ENCODE measurements around the gene ZFR2. TPM values are rescaled to one million over a fixed set of nuclear protein-coding genes. Genes with fewer than 3 reads are reported as not detected.
"Not testable (repeated sequence)": the region's sequence is repeated elsewhere in the genome, so short reads cannot be mapped to it uniquely, and the experiment has no call there.

ZFR2 gene
- total RNA-seq, 4 donors from 2014 or later = 0.13 TPM; not detected in 3

GRCh38 chr19:3767050-3767449, 101.8 kb downstream of the ZFR2 start:
- WGBS, 2 donors = 88 to 92% methylated on average over 19 to 22 of the region's 23 CpGs
- intact Hi-C loops (cut with DNase I; ENCODE audit: low total_unique reads) = no loop called here
- DNase-seq (ENCODE audit: low spot score in 2 of 2) = no peak
- TF ChIP-seq, protein P1, sequence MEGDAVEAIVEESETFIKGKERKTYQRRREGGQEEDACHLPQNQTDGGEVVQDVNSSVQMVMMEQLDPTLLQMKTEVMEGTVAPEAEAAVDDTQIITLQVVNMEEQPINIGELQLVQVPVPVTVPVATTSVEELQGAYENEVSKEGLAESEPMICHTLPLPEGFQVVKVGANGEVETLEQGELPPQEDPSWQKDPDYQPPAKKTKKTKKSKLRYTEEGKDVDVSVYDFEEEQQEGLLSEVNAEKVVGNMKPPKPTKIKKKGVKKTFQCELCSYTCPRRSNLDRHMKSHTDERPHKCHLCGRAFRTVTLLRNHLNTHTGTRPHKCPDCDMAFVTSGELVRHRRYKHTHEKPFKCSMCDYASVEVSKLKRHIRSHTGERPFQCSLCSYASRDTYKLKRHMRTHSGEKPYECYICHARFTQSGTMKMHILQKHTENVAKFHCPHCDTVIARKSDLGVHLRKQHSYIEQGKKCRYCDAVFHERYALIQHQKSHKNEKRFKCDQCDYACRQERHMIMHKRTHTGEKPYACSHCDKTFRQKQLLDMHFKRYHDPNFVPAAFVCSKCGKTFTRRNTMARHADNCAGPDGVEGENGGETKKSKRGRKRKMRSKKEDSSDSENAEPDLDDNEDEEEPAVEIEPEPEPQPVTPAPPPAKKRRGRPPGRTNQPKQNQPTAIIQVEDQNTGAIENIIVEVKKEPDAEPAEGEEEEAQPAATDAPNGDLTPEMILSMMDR (IDR thresholded peaks at IDR 0.05) = no peak
- no peak for TF ChIP-seq POLR2A (IDR thresholded peaks at IDR 0.05)
- no peak overlapping the region for H3K4me3 ChIP-seq (ENCODE audit: low read depth, poor library complexity, severe bottlenecking)

- TF ChIP-seq POLR2A (IDR thresholded peaks at IDR 0.05) = no peak
- TF ChIP-seq, protein P1 (IDR thresholded peaks at IDR 0.05) = no peak
- no peak for DNase-seq (ENCODE audit: low spot score in 2 of 2)
- intact Hi-C loops (cut with DNase I; ENCODE audit: low total_unique reads) = no loop called here
- 83 to 88% methylated on average over 7 of the region's 7 CpGs for WGBS, 2 donors
- no peak overlapping the region for H3K4me3 ChIP-seq (ENCODE audit: low read depth, poor library complexity, severe bottlenecking)
Observed at GRCh38 chr19:3766520-3766919, 102.3 kb downstream of the ZFR2 start.

- DNase-seq (ENCODE audit: low spot score in 2 of 2); intact Hi-C loops (cut with DNase I; ENCODE audit: low total_unique reads); H3K4me3 ChIP-seq (ENCODE audit: low read depth, poor library complexity, severe bottlenecking): not testable (repeated sequence)
- 89% methylated on average over 5 of the region's 5 CpGs for WGBS, 2 donors
Observed at GRCh38 chr19:3765757-3766156, 103.1 kb downstream of the ZFR2 start.

- TF ChIP-seq, protein P1 (IDR thresholded peaks at IDR 0.05) = no peak
- TF ChIP-seq POLR2A (IDR thresholded peaks at IDR 0.05) = no peak
- DNase-seq (ENCODE audit: low spot score in 2 of 2) = no peak
- H3K4me3 ChIP-seq (ENCODE audit: low read depth, poor library complexity, severe bottlenecking) = no peak overlapping the region
- intact Hi-C loops (cut with DNase I; ENCODE audit: low total_unique reads) = no loop called here
- 90% methylated on average over 12 of the region's 12 CpGs for WGBS, 2 donors
Observed at GRCh38 chr19:3765121-3765520, 103.7 kb downstream of the ZFR2 start.

DNA sequence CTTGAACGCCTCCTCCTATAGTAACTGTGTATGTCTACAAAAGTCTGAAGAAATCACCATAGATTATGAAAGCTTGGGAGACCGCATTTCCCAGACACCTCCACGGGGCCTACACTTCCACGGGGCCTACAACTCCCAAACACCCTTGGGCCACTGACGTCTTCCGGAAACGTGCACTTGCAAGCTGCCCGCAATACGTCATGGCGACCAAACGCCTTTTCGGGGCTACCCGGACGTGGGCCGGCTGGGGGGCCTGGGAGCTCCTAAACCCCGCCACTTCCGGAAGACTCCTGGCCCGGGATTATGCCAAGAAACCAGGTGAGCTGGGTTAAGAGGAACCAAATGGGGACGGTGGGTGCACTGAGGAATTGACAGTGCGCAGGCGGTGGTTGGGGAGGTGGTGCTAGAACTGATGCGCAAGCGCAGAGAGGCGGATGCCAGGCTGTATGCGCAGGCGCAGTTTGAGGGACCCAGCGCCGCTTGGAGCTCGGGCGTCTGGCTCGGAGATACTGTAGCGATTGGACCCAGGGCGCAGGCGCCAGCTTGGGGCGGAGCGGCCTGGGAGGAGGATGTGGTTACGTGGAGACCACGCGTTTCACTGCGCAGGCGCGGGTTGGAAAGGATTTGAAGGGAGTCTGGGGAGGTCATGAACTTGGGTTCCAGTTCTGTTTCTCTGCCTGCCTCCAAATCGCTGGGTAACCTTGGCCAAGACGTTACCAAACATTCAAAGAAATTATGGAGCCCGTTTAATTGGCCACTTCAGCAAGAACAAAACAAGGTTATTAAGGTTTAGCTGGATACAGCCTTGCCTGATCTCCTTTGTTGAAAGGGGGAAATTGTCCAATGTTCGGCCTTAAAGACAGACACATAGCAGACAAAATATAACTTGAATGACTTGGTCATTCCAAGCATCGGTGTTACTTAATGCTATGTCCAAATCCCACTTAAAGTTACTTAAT, 106.1 kb downstream of the ZFR2 start, which contains the start of gene MRPL54:
Gene MRPL54 (plus strand): TSS at position 182 of the 959 bp plus-strand sequence. CDS start 19 bp downstream, at position 201.
- intact Hi-C loops (cut with DNase I; ENCODE audit: low total_unique reads) = no loop called here
- TF ChIP-seq, protein P1 (IDR thresholded peaks at IDR 0.05) = peak in 1 of 3 donors; percentile 18
- TF ChIP-seq POLR2A (IDR thresholded peaks at IDR 0.05) = peak in 1 of 2 donors; percentile 59
- H3K4me3 ChIP-seq (ENCODE audit: low read depth, poor library complexity, severe bottlenecking) = peak within 1 kb of the TSS; percentile 61
- peak; percentile 99 to 100 for DNase-seq (ENCODE audit: low spot score in 2 of 2)
- 3% methylated on average over 47 of the region's 47 CpGs for WGBS, 2 donors

- 42 to 49% methylated on average over 1 of the region's 1 CpG for WGBS, 2 donors
- no peak for DNase-seq (ENCODE audit: low spot score in 2 of 2)
- intact Hi-C loops (cut with DNase I; ENCODE audit: low total_unique reads) = no loop called here
- no peak for TF ChIP-seq POLR2A (IDR thresholded peaks at IDR 0.05)
- TF ChIP-seq, protein P1 (IDR thresholded peaks at IDR 0.05) = no peak
- no peak overlapping the region for H3K4me3 ChIP-seq (ENCODE audit: low read depth, poor library complexity, severe bottlenecking)
Observed at GRCh38 chr19:3762130-3762473, 106.7 kb downstream of the ZFR2 start.

Data from lower leg skin (tissue), 4 donors.